Renal cortical epithelial cell (primary cell): ENCODE data around the gene ADGRD1. TPM values are rescaled to one million over a fixed set of nuclear protein-coding genes. Genes with fewer than 3 reads are reported as not detected.
"Not testable (repeated sequence)": the region's sequence is repeated elsewhere in the genome, so short reads cannot be mapped to it uniquely, and the experiment has no call there.

ENCODE experiments used
- DNase-seq: peaks from one replicate; pipeline ENCODE4 v3.0.0-alpha.2; 2011; ENCODE audit warnings: low read depth
- total RNA-seq: library from RNA; depleted of rRNA; stranded (reverse); fragments of >200 nt; gene quantifications from 2 replicates; pipeline ENCODE4 v1.2.3, GENCODE V29; 2014

Gene ADGRD1
- total RNA-seq, 1 donor from 2014 or later, result 0.05 TPM

- DNase-seq, result not testable (repeated sequence)
Measured at GRCh38 chr12:131119345-131119744, 165.6 kb downstream of the ADGRD1 start.

- no peak for DNase-seq
Measured at GRCh38 chr12:131119936-131120335, 166.2 kb downstream of the ADGRD1 start.

- DNase-seq, result no peak
Measured at GRCh38 chr12:131120831-131121271, 167.1 kb downstream of the ADGRD1 start.

- DNase-seq, result no peak
Measured at GRCh38 chr12:131121705-131122405, 168.1 kb downstream of the ADGRD1 start.

GRCh38 chr12:131122631-131123030 lies 168.9 kb downstream of the ADGRD1 start:
- DNase-seq, result no peak

- DNase-seq, result no peak
Measured at GRCh38 chr12:131123817-131124216, 170.1 kb downstream of the ADGRD1 start.

- DNase-seq, result no peak
Measured at GRCh38 chr12:131124487-131125280, 171.0 kb downstream of the ADGRD1 start.

- DNase-seq, result no peak
Measured at GRCh38 chr12:131126662-131127173, 173.0 kb downstream of the ADGRD1 start.

- DNase-seq, result no peak
Measured at GRCh38 chr12:131128556-131128955, 174.8 kb downstream of the ADGRD1 start.

- not testable (repeated sequence) for DNase-seq
Measured at GRCh38 chr12:131128966-131129619, 175.4 kb downstream of the ADGRD1 start.

GRCh38 chr12:131129839-131130238 lies 176.1 kb downstream of the ADGRD1 start:
- no peak for DNase-seq

- no peak for DNase-seq
Measured at GRCh38 chr12:131130311-131130911, 176.7 kb downstream of the ADGRD1 start.

GRCh38 chr12:131131077-131131807 lies 177.5 kb downstream of the ADGRD1 start:
- DNase-seq, result no peak

- DNase-seq, result no peak
Measured at GRCh38 chr12:131131808-131132117, 178.1 kb downstream of the ADGRD1 start.

- peak; percentile 2 for DNase-seq
Measured at GRCh38 chr12:131132118-131132892, 178.6 kb downstream of the ADGRD1 start.

- DNase-seq, result no peak
Measured at GRCh38 chr12:131133015-131133905, 179.6 kb downstream of the ADGRD1 start.

GRCh38 chr12:131133994-131134393 lies 180.3 kb downstream of the ADGRD1 start:
- no peak for DNase-seq

- no peak for DNase-seq
Measured at GRCh38 chr12:131134523-131135310, 181.0 kb downstream of the ADGRD1 start.

GRCh38 chr12:131135311-131135785 lies 181.6 kb downstream of the ADGRD1 start:
- DNase-seq, result no peak
